Mucosa of gallbladder (tissue), 1 donor: ENCODE data around the gene PIR. TPM values are rescaled to one million over a fixed set of nuclear protein-coding genes. Genes with fewer than 3 reads are reported as not detected.
A peak's percentile ranks its signal among the peaks of the same experiment; 100 is the strongest.

ENCODE experiments used
- DNase-seq: peaks from one replicate; pipeline ENCODE4 v3.0.0-alpha.2; 2020; ENCODE audit warnings: low spot score
- total RNA-seq: library from RNA; stranded (reverse); gene quantifications from one replicate; pipeline ENCODE4 v1.2.1, GENCODE V29; 2021
- donor health status: DM: no; HTN: no; CAD: no.

The PIR gene
- total RNA-seq = 25.1 TPM

- DNase-seq = peak; percentile 83
These were observed at the start of gene PIR for GRCh38 chrX:15493118-15493962. Gene PIR (minus strand): TSS chrX:15493333. CDS start chrX:15491257, 2,076 bp downstream.

GRCh38 chrX:15530318-15530717 lies 37.2 kb upstream of the PIR start:
- DNase-seq = no peak

- no peak for DNase-seq
These were observed 36.0 kb upstream of the PIR start for GRCh38 chrX:15529165-15529564.

GRCh38 chrX:15525664-15526416 lies 32.7 kb upstream of the PIR start:
- no peak for DNase-seq

- DNase-seq = no peak
These were observed 31.3 kb upstream of the PIR start for GRCh38 chrX:15524417-15524816.

GRCh38 chrX:15523088-15523487 lies 30.0 kb upstream of the PIR start:
- DNase-seq = no peak

- no peak for DNase-seq
These were observed 29.3 kb upstream of the PIR start for GRCh38 chrX:15522464-15522863.

- DNase-seq = no peak
These were observed 22.8 kb upstream of the PIR start for GRCh38 chrX:15515931-15516330.

GRCh38 chrX:15514279-15514678 lies 21.1 kb upstream of the PIR start:
- DNase-seq = no peak

GRCh38 chrX:15512401-15512965 lies 19.4 kb upstream of the PIR start:
- no peak for DNase-seq

- DNase-seq = no peak
These were observed 18.4 kb upstream of the PIR start for GRCh38 chrX:15511563-15511962.

- DNase-seq = no peak
These were observed 16.7 kb upstream of the PIR start for GRCh38 chrX:15509845-15510244.

- no peak for DNase-seq
These were observed 13.9 kb upstream of the PIR start for GRCh38 chrX:15507005-15507404.

- DNase-seq = no peak
These were observed 12.0 kb upstream of the PIR start for GRCh38 chrX:15505101-15505500.

GRCh38 chrX:15504661-15505060 lies 11.5 kb upstream of the PIR start:
- DNase-seq = no peak

- no peak for DNase-seq
These were observed 8.4 kb upstream of the PIR start for GRCh38 chrX:15501506-15501905.

- no peak for DNase-seq
These were observed 7.4 kb upstream of the PIR start, which contains the start of gene BMX for GRCh38 chrX:15500497-15500966. Gene BMX (plus strand): TSS chrX:15500807. CDS start chrX:15508354, 7,547 bp downstream.

GRCh38 chrX:15499976-15500375 lies 6.8 kb upstream of the PIR start:
- no peak for DNase-seq

- no peak for DNase-seq
These were observed 5.6 kb upstream of the PIR start for GRCh38 chrX:15498741-15499140.

- DNase-seq = peak; percentile 45
These were observed 4.7 kb upstream of the PIR start for GRCh38 chrX:15497865-15498264.

GRCh38 chrX:15496824-15497223 lies 3.7 kb upstream of the PIR start:
- DNase-seq = no peak

- no peak for DNase-seq
These were observed 2.7 kb upstream of the PIR start for GRCh38 chrX:15495801-15496200.

- DNase-seq = no peak
These were observed 664 bp downstream of the PIR start for GRCh38 chrX:15492469-15492868.
